Adrenal gland (tissue), 5 donors: Measurements from ENCODE around the gene PRKAA2.
A peak's percentile ranks its signal among the peaks of the same experiment; 100 is the strongest.

Experiments
- POLR2A ChIP-seq, 2 donors: fragments of 450-650 bp; IDR thresholded peaks; one replicate each; pipeline ENCODE4 v1.6.1; 2017; ENCODE audit warnings: antibody characterized with exemption in 2 of 2, mild to moderate bottlenecking in 2 of 2, moderate library complexity in 1 of 2
- TF ChIP-seq, protein P1 (sequence below), 6 experiments: fragments of 450-650 bp in 4 of 6; fragments of 200-600 bp in 2 of 6; sonication (generic) in 1 of 6; IDR thresholded peaks; 1 replicate in 5 of 6; 2 replicates in 1 of 6; pipeline versions ENCODE4 v1.5.1 to v1.8.0; 2016 to 2021; ENCODE audit warnings: antibody characterized with exemption in 6 of 6, mild to moderate bottlenecking in 2 of 6, moderate library complexity in 1 of 6
- donor health status: DM: no; HTN: no; CAD: no.

- TF ChIP-seq, protein P1, sequence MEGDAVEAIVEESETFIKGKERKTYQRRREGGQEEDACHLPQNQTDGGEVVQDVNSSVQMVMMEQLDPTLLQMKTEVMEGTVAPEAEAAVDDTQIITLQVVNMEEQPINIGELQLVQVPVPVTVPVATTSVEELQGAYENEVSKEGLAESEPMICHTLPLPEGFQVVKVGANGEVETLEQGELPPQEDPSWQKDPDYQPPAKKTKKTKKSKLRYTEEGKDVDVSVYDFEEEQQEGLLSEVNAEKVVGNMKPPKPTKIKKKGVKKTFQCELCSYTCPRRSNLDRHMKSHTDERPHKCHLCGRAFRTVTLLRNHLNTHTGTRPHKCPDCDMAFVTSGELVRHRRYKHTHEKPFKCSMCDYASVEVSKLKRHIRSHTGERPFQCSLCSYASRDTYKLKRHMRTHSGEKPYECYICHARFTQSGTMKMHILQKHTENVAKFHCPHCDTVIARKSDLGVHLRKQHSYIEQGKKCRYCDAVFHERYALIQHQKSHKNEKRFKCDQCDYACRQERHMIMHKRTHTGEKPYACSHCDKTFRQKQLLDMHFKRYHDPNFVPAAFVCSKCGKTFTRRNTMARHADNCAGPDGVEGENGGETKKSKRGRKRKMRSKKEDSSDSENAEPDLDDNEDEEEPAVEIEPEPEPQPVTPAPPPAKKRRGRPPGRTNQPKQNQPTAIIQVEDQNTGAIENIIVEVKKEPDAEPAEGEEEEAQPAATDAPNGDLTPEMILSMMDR (IDR thresholded peaks at IDR 0.05): peak in 1 of 6 experiments; percentile 23
- no peak for TF ChIP-seq POLR2A (IDR thresholded peaks at IDR 0.05)
Measured at GRCh38 chr1:56758135-56758534, 113.0 kb downstream of the PRKAA2 start.
